GM12801 (cell line): ENCODE measurements around the gene SLC9A5.

Experiments
- TF ChIP-seq, protein P1 (sequence below): IDR thresholded peaks from one replicate; pipeline ENCODE4 v1.5.1; 2011; ENCODE audit warnings: control low read depth; ENCODE audit not compliant: insufficient read length; ENCODE audit errors: extremely low read depth

SLC9A5 gene

DNA sequence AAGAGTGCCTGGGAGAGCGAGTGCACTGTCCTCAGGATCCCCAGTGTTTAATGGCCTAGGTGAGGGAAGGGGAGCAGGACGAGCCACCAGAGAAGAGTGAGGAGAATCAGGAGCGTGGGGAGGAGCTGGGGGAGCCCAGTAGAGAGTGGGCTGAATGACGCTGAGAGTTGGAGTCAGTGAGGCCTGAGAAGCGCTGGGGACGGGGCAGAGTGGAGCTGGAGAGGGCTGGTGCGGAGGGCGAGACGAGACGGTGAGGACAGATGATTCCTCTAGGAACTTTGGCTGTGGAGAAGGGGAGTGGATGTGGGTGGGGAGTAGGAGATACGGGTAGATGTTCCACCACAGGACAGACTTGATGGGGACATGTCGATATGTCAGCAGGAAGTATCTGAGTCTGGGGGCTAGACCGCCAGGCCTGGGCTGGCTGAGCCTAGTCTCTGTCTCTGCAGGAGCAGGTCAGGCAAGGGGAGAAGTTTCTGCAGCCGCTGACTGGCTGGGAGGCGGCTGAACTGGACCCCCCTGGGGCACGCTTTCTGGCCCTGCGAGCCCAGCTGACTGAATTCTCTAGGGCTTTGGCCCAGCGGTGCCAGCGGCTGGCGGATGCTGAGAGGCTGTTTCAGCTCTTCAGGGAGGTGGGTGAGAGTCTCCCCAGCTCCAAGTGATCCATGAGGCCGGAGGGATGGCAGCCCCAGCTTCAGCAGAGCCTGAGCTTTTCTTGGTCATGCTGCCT, 35.2 kb downstream of the SLC9A5 start:
- TF ChIP-seq, protein P1, sequence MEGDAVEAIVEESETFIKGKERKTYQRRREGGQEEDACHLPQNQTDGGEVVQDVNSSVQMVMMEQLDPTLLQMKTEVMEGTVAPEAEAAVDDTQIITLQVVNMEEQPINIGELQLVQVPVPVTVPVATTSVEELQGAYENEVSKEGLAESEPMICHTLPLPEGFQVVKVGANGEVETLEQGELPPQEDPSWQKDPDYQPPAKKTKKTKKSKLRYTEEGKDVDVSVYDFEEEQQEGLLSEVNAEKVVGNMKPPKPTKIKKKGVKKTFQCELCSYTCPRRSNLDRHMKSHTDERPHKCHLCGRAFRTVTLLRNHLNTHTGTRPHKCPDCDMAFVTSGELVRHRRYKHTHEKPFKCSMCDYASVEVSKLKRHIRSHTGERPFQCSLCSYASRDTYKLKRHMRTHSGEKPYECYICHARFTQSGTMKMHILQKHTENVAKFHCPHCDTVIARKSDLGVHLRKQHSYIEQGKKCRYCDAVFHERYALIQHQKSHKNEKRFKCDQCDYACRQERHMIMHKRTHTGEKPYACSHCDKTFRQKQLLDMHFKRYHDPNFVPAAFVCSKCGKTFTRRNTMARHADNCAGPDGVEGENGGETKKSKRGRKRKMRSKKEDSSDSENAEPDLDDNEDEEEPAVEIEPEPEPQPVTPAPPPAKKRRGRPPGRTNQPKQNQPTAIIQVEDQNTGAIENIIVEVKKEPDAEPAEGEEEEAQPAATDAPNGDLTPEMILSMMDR, result no peak

DNA sequence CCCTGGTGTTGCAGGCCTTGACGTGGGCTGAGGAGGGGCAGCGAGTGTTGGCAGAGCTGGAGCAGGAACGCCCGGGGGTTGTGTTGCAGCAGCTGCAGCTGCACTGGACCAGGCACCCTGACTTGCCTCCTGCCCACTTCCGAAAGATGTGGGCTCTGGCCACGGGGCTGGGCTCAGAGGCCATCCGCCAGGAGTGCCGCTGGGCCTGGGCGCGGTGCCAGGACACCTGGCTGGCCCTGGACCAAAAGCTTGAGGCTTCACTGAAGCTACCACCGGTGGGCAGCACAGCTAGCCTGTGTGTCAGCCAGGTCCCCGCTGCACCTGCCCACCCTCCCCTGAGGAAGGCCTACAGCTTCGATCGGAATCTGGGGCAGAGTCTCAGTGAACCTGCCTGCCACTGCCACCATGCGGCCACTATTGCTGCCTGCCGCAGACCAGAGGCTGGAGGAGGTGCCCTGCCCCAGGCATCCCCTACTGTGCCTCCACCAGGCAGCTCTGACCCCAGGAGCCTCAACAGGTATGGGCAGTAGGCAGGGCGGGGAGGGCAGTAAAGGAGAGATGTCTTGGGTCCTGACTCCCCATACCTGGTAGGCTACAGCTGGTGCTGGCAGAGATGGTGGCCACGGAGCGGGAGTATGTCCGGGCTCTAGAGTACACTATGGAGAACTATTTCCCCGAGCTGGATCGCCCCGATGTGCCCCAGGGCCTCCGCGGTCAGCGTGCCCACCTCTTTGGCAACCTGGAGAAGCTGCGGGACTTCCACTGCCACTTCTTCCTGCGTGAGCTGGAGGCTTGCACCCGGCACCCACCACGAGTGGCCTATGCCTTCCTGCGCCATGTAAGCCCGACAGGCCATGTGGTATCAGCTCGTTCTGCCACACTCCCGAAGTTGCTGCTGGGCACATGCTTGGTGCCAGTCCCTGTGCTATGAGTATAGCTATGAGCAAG, 36.2 kb downstream of the SLC9A5 start:
- TF ChIP-seq, protein P1, result no peak

DNA sequence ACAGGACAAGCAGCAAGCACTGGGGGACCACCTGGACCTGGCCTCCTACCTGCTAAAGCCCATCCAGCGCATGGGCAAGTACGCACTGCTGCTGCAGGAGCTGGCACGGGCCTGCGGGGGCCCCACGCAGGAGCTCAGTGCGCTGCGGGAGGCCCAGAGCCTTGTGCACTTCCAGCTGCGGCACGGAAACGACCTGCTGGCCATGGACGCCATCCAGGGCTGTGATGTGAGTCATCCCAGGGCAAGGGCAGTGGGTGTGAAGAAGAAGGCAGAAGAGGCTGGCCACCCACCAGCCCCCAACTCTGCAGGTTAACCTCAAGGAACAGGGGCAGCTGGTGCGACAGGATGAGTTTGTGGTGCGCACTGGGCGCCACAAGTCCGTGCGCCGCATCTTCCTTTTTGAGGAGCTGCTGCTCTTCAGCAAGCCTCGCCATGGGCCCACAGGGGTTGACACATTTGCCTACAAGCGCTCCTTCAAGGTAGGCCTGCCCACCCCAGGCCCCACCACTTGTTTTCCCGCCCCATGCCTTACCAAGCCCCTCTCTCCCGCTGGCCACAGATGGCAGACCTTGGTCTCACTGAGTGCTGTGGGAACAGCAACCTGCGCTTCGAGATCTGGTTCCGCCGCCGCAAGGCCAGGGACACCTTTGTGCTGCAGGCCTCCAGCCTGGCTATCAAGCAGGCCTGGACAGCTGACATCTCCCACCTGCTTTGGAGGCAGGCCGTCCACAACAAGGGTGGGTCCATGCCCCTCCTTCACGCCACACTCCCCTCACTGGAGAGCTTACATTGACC, 37.9 kb downstream of the SLC9A5 start:
- TF ChIP-seq, protein P1, result no peak

DNA sequence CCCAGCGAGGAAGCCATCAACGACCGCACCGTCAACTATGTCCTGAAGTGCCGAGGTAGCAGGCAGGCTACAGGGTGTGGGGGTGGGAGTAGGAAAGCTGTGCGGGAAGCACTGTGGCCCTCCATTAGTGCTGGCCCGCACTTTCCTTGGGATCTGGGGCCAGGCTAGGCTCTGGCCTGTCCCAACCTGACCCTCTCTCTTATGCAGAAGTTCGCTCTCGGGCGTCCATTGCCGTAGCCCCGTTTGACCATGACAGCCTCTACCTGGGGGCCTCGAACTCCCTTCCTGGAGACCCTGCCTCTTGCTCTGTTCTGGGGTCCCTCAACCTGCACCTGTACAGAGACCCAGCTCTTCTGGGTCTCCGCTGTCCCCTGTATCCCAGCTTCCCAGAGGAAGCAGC, 39.2 kb downstream of the SLC9A5 start:
- TF ChIP-seq, protein P1, result no peak

DNA sequence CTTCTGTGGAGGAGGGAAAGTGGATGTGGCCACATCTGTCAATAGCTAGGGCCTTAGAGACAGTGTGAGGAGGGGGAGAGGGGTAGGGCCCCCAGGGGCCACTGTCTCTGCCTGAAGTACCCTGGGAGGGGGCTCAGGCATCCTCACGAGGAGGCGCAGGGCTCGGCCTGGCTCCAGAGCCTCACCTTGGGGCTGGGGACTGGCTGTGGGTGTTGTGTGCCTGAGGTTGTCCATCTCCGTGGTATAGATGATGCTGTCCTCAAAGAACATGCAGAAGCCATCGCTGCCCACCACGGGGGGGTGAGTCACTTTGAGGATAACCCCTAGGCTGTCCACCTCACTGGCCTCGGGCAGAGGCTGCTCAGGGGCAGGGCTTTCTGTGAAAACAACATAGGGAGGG, 42.7 kb downstream of the SLC9A5 start:
- TF ChIP-seq, protein P1, result no peak

DNA sequence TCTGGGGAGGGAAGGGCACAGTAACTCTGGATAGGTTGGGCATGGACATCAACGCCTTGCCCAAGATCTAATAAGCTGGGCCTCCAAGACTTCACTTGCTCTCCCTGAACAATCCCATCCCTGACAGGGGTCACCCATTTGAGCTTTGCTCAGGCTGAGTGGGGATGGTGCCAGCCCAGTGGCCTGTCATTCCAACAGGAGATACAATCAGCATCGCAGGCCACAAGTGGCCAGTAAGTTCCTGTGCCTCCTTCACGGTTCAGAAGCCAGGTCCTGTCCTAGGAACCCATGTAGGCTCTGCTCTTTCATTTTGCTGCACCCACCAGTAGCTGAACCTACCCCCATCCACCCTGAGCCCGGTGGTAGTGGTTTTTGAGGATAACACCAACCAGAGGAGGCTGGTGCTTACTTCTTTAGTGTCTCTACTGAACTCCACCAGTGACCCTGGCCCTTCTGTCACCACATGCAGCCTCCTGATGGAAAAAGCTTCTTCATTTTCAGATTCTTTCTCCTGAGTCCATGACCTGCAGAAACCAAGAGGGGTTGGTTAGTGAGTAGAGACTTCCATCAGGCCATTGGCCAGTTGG, 45.5 kb downstream of the SLC9A5 start:
- TF ChIP-seq, protein P1, result no peak
